ENCODE results near the gene WDSUB1.
A peak's percentile ranks its signal among the peaks of the same experiment; 100 is the strongest.

Gene WDSUB1

DNA sequence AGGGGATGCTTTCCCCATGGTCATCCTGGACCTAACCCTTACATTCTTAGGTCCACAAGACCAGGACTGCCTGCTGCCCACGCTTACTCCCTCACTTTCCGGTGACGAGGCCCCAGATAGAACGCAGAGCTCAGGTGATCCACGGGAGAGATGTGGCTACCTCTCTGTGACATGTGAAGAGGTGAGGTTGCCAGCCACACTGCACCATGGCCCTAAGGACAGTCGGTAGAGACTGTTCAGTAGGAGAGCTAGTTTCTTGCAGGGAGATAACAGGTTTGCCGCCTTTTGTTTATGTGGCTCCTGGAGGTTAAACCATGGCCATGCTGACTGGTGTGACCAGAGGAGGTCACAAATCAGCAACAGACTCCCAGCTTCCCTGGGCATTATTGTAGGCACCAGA lies 71.4 kb downstream of the WDSUB1 start:
- Histone ChIP-seq H3K9me3 (ENCODE audit: control insufficient read depth, insufficient read depth, low read length) (no peaks in the 10 kb centered on the region), H3K4me1 (ENCODE audit: control insufficient read depth, insufficient read depth, low read length) (peaks cover 13% of the 10 kb centered on the region), H3K36me3 (ENCODE audit: control insufficient read depth, insufficient read depth, low read length) (peaks cover 3% of the 10 kb centered on the region), H3K9ac (ENCODE audit: low read depth, low read length) (no peak overlapping the region), H3K27me3 (ENCODE audit: control insufficient read depth, insufficient read depth, low read length) (peaks cover 24% of the 10 kb centered on the region), H3K4me3 (ENCODE audit: low read depth, low read length) (no peak overlapping the region)

- Histone ChIP-seq H3K4me3 (ENCODE audit: low read depth, low read length) (no peak overlapping the region), H3K9me3 (ENCODE audit: control insufficient read depth, insufficient read depth, low read length) (no peaks in the 10 kb centered on the region), H3K27me3 (ENCODE audit: control insufficient read depth, insufficient read depth, low read length) (peaks cover 31% of the 10 kb centered on the region), H3K36me3 (ENCODE audit: control insufficient read depth, insufficient read depth, low read length) (peaks cover 3% of the 10 kb centered on the region), H3K4me1 (ENCODE audit: control insufficient read depth, insufficient read depth, low read length) (peaks cover 13% of the 10 kb centered on the region), H3K9ac (ENCODE audit: low read depth, low read length) (no peak overlapping the region)
These were observed 72.1 kb downstream of the WDSUB1 start for GRCh38 chr2:159214325-159214865.

- peaks cover 13% of the 10 kb centered on the region for H3K4me1 ChIP-seq (ENCODE audit: control insufficient read depth, insufficient read depth, low read length)
These were observed 73.2 kb downstream of the WDSUB1 start for GRCh38 chr2:159213296-159213695.

GRCh38 chr2:159211447-159212396 lies 74.8 kb downstream of the WDSUB1 start:
- Histone ChIP-seq H3K36me3 (ENCODE audit: control insufficient read depth, insufficient read depth, low read length) (peaks cover 3% of the 10 kb centered on the region), H3K27me3 (ENCODE audit: control insufficient read depth, insufficient read depth, low read length) (peaks cover 39% of the 10 kb centered on the region), H3K4me1 (ENCODE audit: control insufficient read depth, insufficient read depth, low read length) (peaks cover 13% of the 10 kb centered on the region), H3K9ac (ENCODE audit: low read depth, low read length) (no peak overlapping the region), H3K4me3 (ENCODE audit: low read depth, low read length) (peak overlapping the region; percentile 37), H3K9me3 (ENCODE audit: control insufficient read depth, insufficient read depth, low read length) (no peaks in the 10 kb centered on the region)

More at GRCh38 chr2:159213296-159213695, 73.2 kb downstream of the WDSUB1 start:
- Histone ChIP-seq H3K36me3 (ENCODE audit: control insufficient read depth, insufficient read depth, low read length) (peaks cover 3% of the 10 kb centered on the region), H3K4me3 (ENCODE audit: low read depth, low read length) (no peak overlapping the region), H3K9ac (ENCODE audit: low read depth, low read length) (no peak overlapping the region), H3K9me3 (ENCODE audit: control insufficient read depth, insufficient read depth, low read length) (no peaks in the 10 kb centered on the region), H3K27me3 (ENCODE audit: control insufficient read depth, insufficient read depth, low read length) (peaks cover 39% of the 10 kb centered on the region)

- H3K4me3 ChIP-seq (ENCODE audit: low read depth, low read length) = no peak overlapping the region
- H3K27me3 ChIP-seq (ENCODE audit: control insufficient read depth, insufficient read depth, low read length) = peaks cover 32% of the 10 kb centered on the region
- H3K9ac ChIP-seq (ENCODE audit: low read depth, low read length) = no peak overlapping the region
- H3K4me1 ChIP-seq (ENCODE audit: control insufficient read depth, insufficient read depth, low read length) = peaks cover 13% of the 10 kb centered on the region
- H3K36me3 ChIP-seq (ENCODE audit: control insufficient read depth, insufficient read depth, low read length) = peaks cover 3% of the 10 kb centered on the region
- H3K9me3 ChIP-seq (ENCODE audit: control insufficient read depth, insufficient read depth, low read length) = no peaks in the 10 kb centered on the region
These were observed 76.9 kb downstream of the WDSUB1 start for GRCh38 chr2:159209341-159210306.

- peaks cover 25% of the 10 kb centered on the region for H3K27me3 ChIP-seq (ENCODE audit: control insufficient read depth, insufficient read depth, low read length)
- no peak overlapping the region for H3K9ac ChIP-seq (ENCODE audit: low read depth, low read length)
- no peaks in the 10 kb centered on the region for H3K36me3 ChIP-seq (ENCODE audit: control insufficient read depth, insufficient read depth, low read length)
- no peak overlapping the region for H3K4me3 ChIP-seq (ENCODE audit: low read depth, low read length)
- peaks cover 13% of the 10 kb centered on the region for H3K4me1 ChIP-seq (ENCODE audit: control insufficient read depth, insufficient read depth, low read length)
- no peaks in the 10 kb centered on the region for H3K9me3 ChIP-seq (ENCODE audit: control insufficient read depth, insufficient read depth, low read length)
These were observed 78.1 kb downstream of the WDSUB1 start for GRCh38 chr2:159208438-159208837.

DNA sequence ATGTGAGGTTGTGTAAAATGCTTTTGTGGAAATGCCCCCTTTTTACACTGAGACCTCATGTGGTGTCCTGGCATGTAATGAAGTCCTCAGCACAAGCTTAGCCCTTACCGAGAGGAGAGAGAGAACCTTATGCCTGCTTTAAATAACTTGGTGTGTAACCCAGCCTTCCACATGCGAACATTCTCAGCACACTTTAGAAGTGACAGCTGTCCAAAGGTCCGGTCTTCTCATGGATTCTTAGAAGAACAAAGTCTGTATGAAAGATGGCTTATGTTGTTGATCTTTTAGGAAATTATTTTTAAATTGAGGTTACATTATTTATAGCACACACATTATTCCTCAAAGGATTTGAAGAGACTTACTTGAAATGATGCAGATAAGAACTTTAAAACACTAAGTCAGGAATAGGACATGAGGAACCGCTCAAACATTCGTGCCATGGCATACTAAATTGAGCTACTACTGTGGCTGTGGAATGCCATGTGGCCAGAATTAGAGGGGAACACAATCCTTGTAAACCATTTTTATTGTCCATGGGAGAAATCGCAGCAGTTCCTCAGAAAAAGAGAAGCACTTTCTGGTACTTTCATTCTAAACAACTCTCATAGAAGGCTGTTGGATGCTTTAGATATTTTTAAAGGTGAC lies 79.6 kb downstream of the WDSUB1 start:
- Histone ChIP-seq H3K9me3 (ENCODE audit: control insufficient read depth, insufficient read depth, low read length) (no peaks in the 10 kb centered on the region), H3K36me3 (ENCODE audit: control insufficient read depth, insufficient read depth, low read length) (no peaks in the 10 kb centered on the region), H3K27me3 (ENCODE audit: control insufficient read depth, insufficient read depth, low read length) (peaks cover 18% of the 10 kb centered on the region), H3K4me3 (ENCODE audit: low read depth, low read length) (no peak overlapping the region), H3K9ac (ENCODE audit: low read depth, low read length) (no peak overlapping the region), H3K4me1 (ENCODE audit: control insufficient read depth, insufficient read depth, low read length) (peaks cover 8% of the 10 kb centered on the region)

DNA sequence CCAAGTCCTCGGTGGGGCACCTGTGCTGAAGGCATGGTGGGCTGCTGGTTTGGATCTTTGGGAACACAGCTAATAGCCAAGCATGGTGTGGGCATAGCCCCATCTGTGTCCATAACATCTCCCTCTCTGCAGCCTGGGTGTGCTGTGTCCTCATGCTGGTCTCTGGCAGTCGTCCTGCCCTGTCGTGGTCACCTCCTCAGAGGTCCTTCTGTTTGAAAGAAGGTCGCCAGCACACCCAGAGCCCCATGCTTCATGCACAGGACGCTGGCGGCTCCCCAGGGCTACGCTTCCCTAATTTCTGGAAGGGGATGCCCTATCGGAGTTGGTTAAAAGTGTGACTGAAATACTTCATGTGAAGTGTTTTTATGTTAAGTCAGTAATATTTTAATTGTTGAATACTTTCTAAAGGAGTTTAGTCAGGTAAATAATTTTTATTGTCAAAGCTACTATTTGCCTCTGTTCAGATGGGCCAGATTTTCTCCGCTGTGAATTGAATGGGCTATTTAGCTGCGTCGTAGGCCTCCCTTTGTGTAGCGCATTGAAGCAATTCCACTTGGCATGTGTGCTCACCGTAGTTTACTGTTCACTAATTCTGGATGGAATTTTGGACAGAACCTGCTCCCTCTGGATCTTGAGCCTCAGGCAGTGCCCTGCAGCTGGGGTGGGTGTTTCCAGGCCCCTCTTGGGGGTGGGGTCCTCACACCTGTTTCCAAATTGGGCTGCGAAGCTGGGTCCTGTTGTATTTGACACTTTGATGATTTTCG lies 81.9 kb downstream of the WDSUB1 start:
- Histone ChIP-seq H3K9me3 (ENCODE audit: control insufficient read depth, insufficient read depth, low read length) (no peaks in the 10 kb centered on the region), H3K4me1 (ENCODE audit: control insufficient read depth, insufficient read depth, low read length) (no peaks in the 10 kb centered on the region), H3K36me3 (ENCODE audit: control insufficient read depth, insufficient read depth, low read length) (no peaks in the 10 kb centered on the region), H3K4me3 (ENCODE audit: low read depth, low read length) (no peak overlapping the region), H3K9ac (ENCODE audit: low read depth, low read length) (no peak overlapping the region), H3K27me3 (ENCODE audit: control insufficient read depth, insufficient read depth, low read length) (peaks cover 9% of the 10 kb centered on the region)

GRCh38 chr2:159202568-159203071 lies 83.9 kb downstream of the WDSUB1 start:
- Histone ChIP-seq H3K27me3 (ENCODE audit: control insufficient read depth, insufficient read depth, low read length) (no peaks in the 10 kb centered on the region), H3K36me3 (ENCODE audit: control insufficient read depth, insufficient read depth, low read length) (no peaks in the 10 kb centered on the region), H3K9ac (ENCODE audit: low read depth, low read length) (no peak overlapping the region), H3K9me3 (ENCODE audit: control insufficient read depth, insufficient read depth, low read length) (no peaks in the 10 kb centered on the region), H3K4me1 (ENCODE audit: control insufficient read depth, insufficient read depth, low read length) (no peaks in the 10 kb centered on the region), H3K4me3 (ENCODE audit: low read depth, low read length) (no peak overlapping the region)

DNA sequence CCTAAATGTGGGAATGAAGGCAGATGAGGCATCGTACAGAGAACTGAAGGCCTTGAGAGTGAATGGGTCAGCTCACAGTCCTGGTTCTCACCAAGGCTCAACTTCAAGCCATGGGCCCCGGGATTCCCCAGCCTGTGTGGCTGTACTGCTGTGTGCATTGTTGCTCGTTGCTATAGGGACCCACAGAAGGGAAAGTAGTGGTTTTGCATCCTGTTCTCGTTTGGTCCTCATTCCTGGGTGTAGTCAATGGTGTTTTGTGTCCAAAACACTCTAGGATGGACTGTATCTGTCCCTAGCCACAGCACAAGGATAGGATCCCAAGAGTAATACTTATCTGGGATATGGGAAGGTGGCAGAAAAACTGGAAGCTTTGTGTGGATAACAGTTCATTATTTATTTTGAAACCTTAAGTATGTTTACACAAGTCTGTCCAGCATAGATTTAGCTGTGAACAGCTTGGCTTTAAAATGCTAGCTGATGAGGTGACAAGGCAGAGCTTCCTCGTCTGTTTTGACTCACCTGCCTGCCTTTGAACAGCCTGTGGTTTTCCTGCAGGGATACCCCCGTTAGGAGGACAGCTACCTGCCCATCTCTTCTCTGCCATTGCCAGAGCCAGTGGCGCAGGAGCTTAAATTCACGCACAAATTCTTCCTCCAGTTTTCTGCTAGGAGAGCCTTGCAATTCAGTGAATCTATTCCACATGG lies 85.0 kb downstream of the WDSUB1 start:
- no peak overlapping the region for H3K4me3 ChIP-seq (ENCODE audit: low read depth, low read length)
- H3K4me1 ChIP-seq (ENCODE audit: control insufficient read depth, insufficient read depth, low read length) = no peaks in the 10 kb centered on the region
- no peak overlapping the region for H3K9ac ChIP-seq (ENCODE audit: low read depth, low read length)
- no peaks in the 10 kb centered on the region for H3K36me3 ChIP-seq (ENCODE audit: control insufficient read depth, insufficient read depth, low read length)
- no peaks in the 10 kb centered on the region for H3K27me3 ChIP-seq (ENCODE audit: control insufficient read depth, insufficient read depth, low read length)
- H3K9me3 ChIP-seq (ENCODE audit: control insufficient read depth, insufficient read depth, low read length) = no peaks in the 10 kb centered on the region
